RWPE2 (cell line): ENCODE measurements around the gene ME1.
"Not testable (repeated sequence)": the region's sequence is repeated elsewhere in the genome, so short reads cannot be mapped to it uniquely, and the experiment has no call there.

Source experiments
- ATAC-seq: fragments of 200-7000 bp; cut with Tn5 transposase; 3 replicates; pipeline ENCODE4 v1.9.1; 2021; ENCODE audit warnings: low read depth
- DNase-seq: peaks from one replicate; pipeline ENCODE4 v3.0.0-alpha.2; 2020; ENCODE audit warnings: low spot score
- H3K27ac ChIP-seq: fragments of 450-650 bp; 2 replicates; pipeline ENCODE4 v1.5.1; 2017; ENCODE audit warnings: mild to moderate bottlenecking; ENCODE audit not compliant: poor library complexity, severe bottlenecking
- H3K27me3 ChIP-seq: fragments of 250-450 bp; sonication (Bioruptor Pico); 2 replicates; pipeline ENCODE4 v1.5.1; 2021; ENCODE audit warnings: mild to moderate bottlenecking, moderate library complexity; ENCODE audit not compliant: insufficient read depth, poor library complexity, severe bottlenecking
- H3K36me3 ChIP-seq: fragments of 250-450 bp; sonication (Bioruptor Pico); 2 replicates; pipeline ENCODE4 v1.5.1; 2020; ENCODE audit warnings: low read depth, mild to moderate bottlenecking, moderate library complexity
- H3K4me1 ChIP-seq: fragments of 250-450 bp; sonication (Bioruptor Pico); 2 replicates; pipeline ENCODE4 v1.5.1; 2021; ENCODE audit warnings: mild to moderate bottlenecking, moderate library complexity; ENCODE audit not compliant: insufficient read depth, poor library complexity, severe bottlenecking
- H3K4me3 ChIP-seq: fragments of 250-450 bp; sonication (Bioruptor Pico); 2 replicates; pipeline ENCODE4 v1.5.1; 2021; ENCODE audit warnings: mild to moderate bottlenecking, moderate library complexity; ENCODE audit not compliant: severe bottlenecking
- H3K9me3 ChIP-seq: fragments of 250-450 bp; sonication (Bioruptor Pico); 2 replicates; pipeline ENCODE4 v1.5.1; 2021; ENCODE audit warnings: mild to moderate bottlenecking, moderate library complexity; ENCODE audit not compliant: severe bottlenecking
- CTCF ChIP-seq: fragments of 450-650 bp; IDR thresholded peaks from one replicate; pipeline ENCODE4 v1.5.1; 2017; ENCODE audit warnings: mild to moderate bottlenecking, moderate library complexity; ENCODE audit not compliant: poor library complexity, severe bottlenecking

Gene ME1

GRCh38 chr6:83192871-83193746 is 237.7 kb downstream of the ME1 start, which contains the start of the genes PGM3 and RWDD2A:
Gene PGM3, minus strand, starts transcription at chr6:83193265. Its CDS starts 2,253 bp downstream, at chr6:83191012.
Gene RWDD2A, plus strand, starts transcription at chr6:83193357. Its CDS starts 1,095 bp downstream, at chr6:83194452.
- Histone ChIP-seq H3K9me3 (no peaks in the 10 kb centered on the region), H3K4me1 (peaks cover under 1% of the 10 kb centered on the region), H3K27me3 (no peaks in the 10 kb centered on the region), H3K36me3 (peaks cover 47% of the 10 kb centered on the region), H3K4me3 (peak within 1 kb of the TSS; percentile 89), H3K27ac (peak within 1 kb of the TSS; percentile 30)
- peak; percentile 93 for ATAC-seq
- no peak for TF ChIP-seq CTCF
- DNase-seq: peak; percentile 88

- Histone ChIP-seq H3K4me3 (peak overlapping the region; percentile 89), H3K27me3 (no peaks in the 10 kb centered on the region), H3K27ac (peak overlapping the region; percentile 30), H3K9me3 (no peaks in the 10 kb centered on the region), H3K4me1 (no peaks in the 10 kb centered on the region), H3K36me3 (peaks cover 54% of the 10 kb centered on the region)
- ATAC-seq: peak; percentile 9; the same call in 2 of the 3 replicates
- DNase-seq: no peak
- no peak for TF ChIP-seq CTCF
Observed at GRCh38 chr6:83192456-83192855, 238.4 kb downstream of the ME1 start.

- H3K27me3 ChIP-seq, DNase-seq, ATAC-seq, H3K27ac ChIP-seq, H3K4me1 ChIP-seq, H3K9me3 ChIP-seq: not testable (repeated sequence)
- Histone ChIP-seq H3K36me3 (peaks cover 58% of the 10 kb centered on the region), H3K4me3 (peak overlapping the region; percentile 89)
Observed at GRCh38 chr6:83191974-83192373, 238.9 kb downstream of the ME1 start.

- H3K36me3 ChIP-seq: peaks cover 63% of the 10 kb centered on the region
Observed at GRCh38 chr6:83190626-83191025, 240.2 kb downstream of the ME1 start.

GRCh38 chr6:83188501-83188900 is 242.3 kb downstream of the ME1 start:
- H3K9me3 ChIP-seq: no peaks in the 10 kb centered on the region
- no peak overlapping the region for H3K27ac ChIP-seq
- no peaks in the 10 kb centered on the region for H3K27me3 ChIP-seq
- no peak for TF ChIP-seq CTCF
- H3K4me1 ChIP-seq: peaks cover 10% of the 10 kb centered on the region
- DNase-seq (no peak), ATAC-seq (no peak)
- peaks cover 74% of the 10 kb centered on the region for H3K36me3 ChIP-seq
- no peak overlapping the region for H3K4me3 ChIP-seq

More at GRCh38 chr6:83190626-83191025, 240.2 kb downstream of the ME1 start:
- Histone ChIP-seq H3K4me1 (no peaks in the 10 kb centered on the region), H3K27me3 (no peaks in the 10 kb centered on the region), H3K27ac (no peak overlapping the region), H3K4me3 (no peak overlapping the region), H3K9me3 (no peaks in the 10 kb centered on the region)
- TF ChIP-seq CTCF: no peak
- no peak for ATAC-seq
- DNase-seq: no peak
